GM12891 (cell line): Measurements from ENCODE around the gene ZFYVE21.

Experiments
- DNase-seq: peaks from one replicate; pipeline ENCODE4 v3.0.0; 2011; ENCODE audit warnings: low spot score; ENCODE audit not compliant: insufficient read length
- FAIRE-seq: peaks from 2 replicates; lab custom pipeline; 2011; peaks lifted over from hg19 to GRCh38; lab: Jason Lieb, UNC
- PAX5 ChIP-seq: IDR thresholded peaks from 2 replicates; pipeline ENCODE4 v1.6.1; 2011; ENCODE audit warnings: low read length, moderate library complexity, mild to moderate bottlenecking; ENCODE audit not compliant: insufficient read depth, severe bottlenecking
- POLR2A ChIP-seq: IDR thresholded peaks from 2 replicates; pipeline ENCODE4 v1.6.1; 2011; ENCODE audit warnings: low read depth, low read length, control low read depth
- POLR2AphosphoS5 ChIP-seq: IDR thresholded peaks from 2 replicates; pipeline ENCODE4 v1.6.1; 2011; ENCODE audit warnings: low read depth, low read length, control low read depth
- POU2F2 ChIP-seq: IDR thresholded peaks from 2 replicates; pipeline ENCODE4 v1.6.1; 2011; ENCODE audit warnings: low read depth, mild to moderate bottlenecking, control low read depth, low read length, moderate library complexity
- SPI1 ChIP-seq: IDR thresholded peaks from 2 replicates; pipeline ENCODE4 v1.6.1; 2011; ENCODE audit warnings: low read depth, low read length, control low read depth
- TAF1 ChIP-seq: IDR thresholded peaks from 2 replicates; pipeline ENCODE4 v1.6.1; 2011; ENCODE audit warnings: low read depth, low read length, control low read depth

The ZFYVE21 gene

DNA sequence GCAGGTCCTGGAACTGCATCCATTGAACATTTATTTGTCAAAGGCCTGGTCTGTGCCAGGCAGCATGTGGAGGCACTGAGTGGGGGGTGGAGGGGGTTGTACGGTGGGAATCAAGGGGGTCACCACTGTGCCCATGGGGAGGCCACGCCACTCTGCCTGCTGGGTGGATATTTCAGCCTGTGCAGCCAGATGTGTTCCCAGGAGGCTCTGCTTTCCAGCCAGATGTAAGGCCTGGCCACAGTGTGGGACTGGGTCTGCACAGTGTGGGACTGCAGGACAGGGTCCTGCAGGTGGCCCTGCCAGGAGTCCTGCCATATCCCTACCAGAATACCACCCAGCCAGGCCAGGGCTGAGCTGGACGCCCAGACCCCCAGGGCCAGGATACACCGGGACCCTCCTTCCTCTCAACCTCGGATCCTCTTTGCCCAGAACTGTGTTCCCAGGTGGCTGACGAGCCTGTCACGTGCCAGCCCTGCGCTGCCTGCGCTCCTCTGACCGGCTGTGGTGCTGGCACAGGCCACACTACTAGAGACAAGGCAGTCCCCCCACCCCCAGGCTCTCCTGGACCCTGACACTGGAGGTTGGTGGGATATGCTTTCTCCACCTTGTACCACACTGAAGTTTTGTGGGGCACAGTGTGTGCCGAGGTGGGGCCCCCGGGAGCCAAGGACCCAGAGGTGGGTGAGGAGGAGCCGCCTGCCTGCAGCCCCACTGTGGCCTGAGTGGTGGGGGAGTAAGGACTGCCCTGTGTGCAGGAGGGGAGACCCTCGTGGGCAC lies 17.8 kb upstream of the ZFYVE21 start:
- FAIRE-seq (no peak), DNase-seq (no peak)
- TF ChIP-seq POLR2A (0 out of 2 replicates have a peak, but pooled peaks have one; percentile 26), SPI1 (no peak), TAF1 (no peak), POU2F2 (no peak)

DNA sequence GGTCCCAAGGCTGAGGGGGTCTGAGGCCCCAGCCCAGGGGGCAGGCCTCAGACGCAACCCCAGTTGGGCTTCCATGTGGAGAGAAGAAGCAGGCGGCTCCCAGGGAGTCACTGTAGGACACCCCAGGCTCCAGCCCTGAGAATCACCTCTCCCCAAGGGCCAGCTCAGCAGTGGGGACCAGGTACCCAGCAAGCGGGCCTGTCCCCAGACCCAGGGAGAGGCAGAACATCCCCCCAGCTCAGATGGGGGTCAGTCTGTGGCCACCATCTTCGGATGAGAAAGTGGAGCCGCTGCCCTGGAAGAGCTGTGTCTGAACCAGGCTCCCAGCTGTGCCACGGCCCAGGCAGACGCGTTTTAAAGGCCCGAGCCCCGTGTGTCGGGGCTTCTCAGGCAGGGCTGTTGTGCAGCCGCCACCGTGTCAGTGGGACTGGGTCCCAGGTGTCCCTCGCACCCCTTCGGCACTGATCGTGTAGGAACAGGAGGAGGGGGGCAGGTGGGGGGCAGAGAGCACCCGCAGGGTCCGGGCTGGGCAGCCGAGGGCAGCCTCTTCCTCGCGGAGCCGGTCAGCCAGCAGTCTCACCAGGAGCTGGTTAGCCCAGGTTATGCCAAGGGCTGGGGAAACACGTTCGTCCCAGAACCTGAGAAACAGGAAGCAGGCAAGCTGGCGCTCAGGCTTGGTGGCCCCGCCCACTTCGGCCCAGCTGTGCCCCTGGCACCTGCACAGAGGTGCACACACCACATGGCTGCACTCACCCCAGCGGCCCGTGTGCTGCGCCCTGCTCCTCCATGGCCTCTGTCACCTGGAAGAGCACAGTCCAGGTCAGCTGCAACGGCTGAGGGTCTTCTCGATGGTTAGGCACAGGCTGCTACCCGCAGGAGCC lies 17.0 kb upstream of the ZFYVE21 start:
- TF ChIP-seq PAX5 (no peak), POLR2AphosphoS5 (peak; percentile 62; the same call in 1 of the 2 replicates), POU2F2 (no peak), POLR2A (peak; percentile 41; the same call in 1 of the 2 replicates), TAF1 (no peak), SPI1 (no peak)
- DNase-seq (no peak), FAIRE-seq (no peak)

DNA sequence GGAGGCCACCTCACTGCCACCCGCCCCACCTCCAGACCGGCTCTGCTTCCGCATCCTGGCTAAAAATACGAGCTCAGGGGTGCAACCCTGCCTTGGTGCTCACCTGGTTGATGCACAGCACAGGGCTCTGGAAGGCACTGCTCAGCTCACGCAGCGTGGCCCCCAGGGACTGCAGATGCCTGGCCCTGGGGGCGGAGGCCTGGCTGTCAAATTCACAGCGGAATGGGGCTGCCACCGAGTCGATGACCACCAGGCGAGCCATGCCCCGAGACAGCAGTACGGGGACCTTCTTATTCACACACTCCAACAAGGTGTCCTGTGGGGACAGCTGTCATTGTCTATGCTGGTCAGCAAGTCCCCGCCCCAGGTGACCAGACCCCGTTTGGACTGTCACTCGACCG lies 16.3 kb upstream of the ZFYVE21 start:
- TF ChIP-seq SPI1 (no peak), TAF1 (no peak), PAX5 (no peak), POU2F2 (no peak), POLR2AphosphoS5 (no peak), POLR2A (no peak)
- FAIRE-seq = no peak

DNA sequence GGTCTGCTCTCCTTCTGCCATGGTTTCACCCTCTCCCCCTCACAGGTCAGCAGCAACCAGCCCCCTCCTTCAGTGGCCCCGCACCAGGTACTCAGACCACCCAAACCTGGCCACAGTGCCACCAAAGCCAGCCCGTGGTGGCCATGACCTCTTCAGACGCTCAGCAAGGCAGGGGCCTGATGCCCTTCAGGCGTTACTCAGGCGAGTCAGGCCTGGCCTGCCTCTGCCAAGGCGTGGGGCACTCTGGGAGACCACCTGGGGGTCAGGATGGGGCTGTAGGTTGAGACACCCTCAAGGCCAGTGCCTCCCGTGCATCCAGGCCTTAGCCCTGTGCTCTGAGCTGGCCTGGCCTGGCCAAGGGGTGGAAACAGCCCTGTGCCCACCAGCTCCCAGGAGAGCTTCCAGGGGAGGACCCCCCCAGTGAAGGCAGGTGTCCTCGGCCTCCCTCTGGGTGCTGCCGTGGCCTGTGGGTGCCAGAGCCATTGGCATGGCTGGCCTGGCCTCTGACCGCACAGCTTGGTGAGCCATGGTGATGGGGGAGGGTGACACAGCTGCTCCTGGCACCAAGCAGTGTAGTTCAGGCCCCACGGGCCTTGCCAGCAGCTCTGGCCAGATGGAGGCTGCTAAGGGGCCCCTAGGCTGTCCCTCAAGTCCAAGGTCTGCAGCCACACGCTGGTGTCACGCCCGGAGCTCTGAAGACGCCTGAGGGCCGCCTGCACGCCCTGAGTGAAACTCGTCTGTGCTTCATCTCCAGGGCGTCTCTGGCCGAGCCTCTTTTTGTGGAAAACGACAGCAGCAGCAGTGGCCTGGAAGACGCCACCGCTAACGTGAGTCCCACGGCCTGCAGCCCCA lies 15.5 kb upstream of the ZFYVE21 start:
- FAIRE-seq = no peak
- no peak for TF ChIP-seq SPI1
- TF ChIP-seq POU2F2 = no peak
- no peak; the same call in 1 of the 2 replicates for TF ChIP-seq POLR2A
- no peak for TF ChIP-seq POLR2AphosphoS5
- no peak for TF ChIP-seq TAF1
- TF ChIP-seq PAX5 = no peak
- DNase-seq = no peak

More for the DNA sequence above, 16.3 kb upstream of the ZFYVE21 start:
- DNase-seq = no peak

DNA sequence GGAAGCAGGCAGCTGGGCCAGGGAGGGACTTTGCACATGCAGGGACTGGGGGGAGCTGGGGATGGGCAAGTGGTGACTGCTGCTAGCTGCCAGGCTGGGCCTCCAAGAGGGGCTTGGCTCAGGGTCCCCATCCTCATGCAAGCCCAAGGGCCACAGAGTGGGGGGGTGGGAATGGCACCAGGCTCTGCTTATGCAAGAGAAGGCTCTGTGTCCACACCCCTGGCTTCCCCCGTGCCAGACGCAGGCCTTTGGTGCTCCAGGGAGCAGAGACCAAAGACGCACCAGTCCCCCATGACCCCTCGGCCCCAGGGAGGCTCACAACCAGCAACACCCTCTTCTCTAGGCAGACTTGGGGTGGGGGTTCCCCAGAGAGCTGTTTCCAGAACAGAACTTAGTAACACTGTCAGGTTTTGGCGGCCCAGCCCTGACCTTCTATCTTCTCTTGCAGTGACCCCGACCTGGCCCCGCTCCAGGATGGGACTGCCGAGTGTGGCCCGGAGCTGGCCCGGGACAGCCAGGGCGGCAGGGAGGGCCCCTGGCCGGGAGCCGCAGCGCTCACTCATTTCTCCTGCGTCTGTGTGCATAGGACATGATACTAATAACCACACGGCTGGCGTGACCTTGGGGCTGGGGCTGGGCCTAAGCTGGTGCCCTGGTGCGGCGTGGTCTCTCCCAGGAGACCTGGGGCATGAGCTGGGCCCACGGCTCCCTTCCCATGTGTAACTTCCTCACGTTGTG lies 14.7 kb upstream of the ZFYVE21 start:
- TF ChIP-seq POLR2A (no peak), PAX5 (no peak), POU2F2 (no peak), TAF1 (no peak), SPI1 (no peak), POLR2AphosphoS5 (no peak)
- DNase-seq (no peak), FAIRE-seq (no peak)

DNA sequence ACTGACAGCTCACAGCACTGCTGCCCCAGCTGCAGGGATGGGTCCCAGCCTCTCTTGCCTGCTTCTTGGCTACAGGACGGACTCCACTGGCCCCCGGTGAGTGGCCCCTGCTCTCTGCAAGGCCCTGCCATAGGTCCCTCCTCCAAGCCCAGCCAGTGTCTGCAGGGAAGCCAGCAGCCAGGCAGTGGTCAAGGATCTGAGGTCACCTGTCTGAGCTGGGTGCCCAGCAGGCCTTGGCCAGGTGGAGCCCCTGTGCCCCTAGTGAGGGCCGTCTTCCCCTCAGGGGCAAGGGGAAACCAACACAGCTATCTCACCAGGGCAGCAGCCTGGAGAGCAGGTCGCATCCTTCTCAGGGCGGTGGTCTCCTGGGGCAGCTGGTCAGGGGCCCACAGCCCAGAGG lies 13.5 kb upstream of the ZFYVE21 start:
- no peak for FAIRE-seq
- no peak for TF ChIP-seq POLR2A
- TF ChIP-seq SPI1 = no peak
- no peak for TF ChIP-seq TAF1
- TF ChIP-seq POU2F2 = no peak
- no peak for TF ChIP-seq PAX5

DNA sequence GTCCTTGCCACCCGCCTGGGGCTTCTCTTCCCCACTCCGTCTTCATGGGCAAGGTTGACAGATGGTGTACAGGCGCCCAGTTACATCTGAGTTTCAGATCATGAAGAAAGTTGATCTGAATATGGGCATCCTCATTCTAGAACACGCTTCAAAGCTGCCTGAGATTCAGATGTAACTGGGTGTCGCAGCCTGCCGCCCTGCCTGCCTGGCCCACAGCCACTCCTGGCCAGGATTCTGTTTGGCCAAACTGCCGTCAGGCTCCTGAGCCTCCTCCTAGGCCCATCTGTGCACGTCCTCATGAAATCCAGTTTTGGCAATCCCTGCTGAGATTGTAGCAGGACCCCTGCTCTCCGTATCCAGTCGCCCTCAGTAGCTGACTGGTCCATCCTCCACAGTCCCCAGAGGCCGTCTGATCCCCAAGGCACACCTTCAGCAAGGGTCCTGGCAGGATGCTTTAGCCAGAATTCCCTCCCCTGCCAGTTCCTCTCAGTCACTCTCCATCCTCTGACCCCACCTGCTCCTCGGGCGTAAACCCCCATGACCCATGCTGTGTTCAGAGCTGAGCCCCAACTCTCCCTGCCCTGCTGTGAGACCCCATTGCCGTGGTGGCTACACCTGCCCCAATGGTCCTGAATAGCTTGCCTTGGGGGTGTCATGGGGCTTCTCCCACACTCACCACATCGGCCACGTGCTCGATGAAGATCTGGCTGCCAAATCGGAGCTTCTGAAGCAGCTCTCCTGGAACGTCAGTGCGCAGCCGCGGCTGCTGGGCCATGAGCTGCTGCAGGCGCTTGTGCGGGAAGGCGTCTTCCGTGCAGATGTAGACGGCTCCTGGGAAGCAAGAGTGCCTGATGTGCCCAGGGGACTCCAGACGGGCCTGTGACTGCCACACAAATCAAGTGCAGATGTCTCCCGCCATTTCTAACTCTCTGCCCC lies 12.8 kb upstream of the ZFYVE21 start:
- FAIRE-seq (no peak), DNase-seq (no peak)
- no peak for TF ChIP-seq PAX5
- no peak for TF ChIP-seq POLR2AphosphoS5

More for the DNA sequence above, 13.5 kb upstream of the ZFYVE21 start:
- no peak for DNase-seq
